PC-9 (cell line): ENCODE measurements around the gene SPPL3. TPM values are rescaled to one million over a fixed set of nuclear protein-coding genes. Genes with fewer than 3 reads are reported as not detected.

ENCODE experiments used
- BruUV-seq: library from RNA; stranded (reverse); fragments of 400-500 nt; replicated peaks from 2 replicates; lab custom pipeline; 2021; lab: Mats Ljungman, UMichigan
- CTCF ChIA-PET: fragments of 300-600 bp; sonication (Branson Sonifier 250); formaldehyde crosslinking; loops from one replicate; lab custom pipeline; 2022; ENCODE audit warnings: antibody characterized with exemption; lab: Charles Lee
- POLR2A ChIA-PET: fragments of 300-600 bp; sonication (Branson Sonifier 250); formaldehyde crosslinking; loops from one replicate; lab custom pipeline; 2022; ENCODE audit warnings: antibody characterized with exemption; ENCODE audit not compliant: unreplicated experiment; lab: Charles Lee
- DNase-seq, 2 experiments: peaks; one replicate each; pipeline versions ENCODE4 v3.0.0 to v3.0.0-alpha.2; 2015 to 2022; ENCODE audit warnings: mixed read lengths in 1 of 2
- H2AFZ ChIP-seq: fragments of 200-600 bp; sonication (generic); 2 replicates; pipeline ENCODE4 v1.8.1; 2017; ENCODE audit warnings: antibody characterized with exemption
- H3F3A ChIP-seq: fragments of 200-600 bp; sonication (generic); 2 replicates; pipeline ENCODE4 v1.8.1; 2017; ENCODE audit warnings: antibody characterized with exemption, mild to moderate bottlenecking, low read depth; ENCODE audit not compliant: insufficient read depth
- H3K27ac ChIP-seq: fragments of 200-600 bp; sonication (generic); 2 replicates; pipeline ENCODE4 v1.6.1; 2016; ENCODE audit warnings: mixed run types
- H3K27me3 ChIP-seq: fragments of 200-600 bp; sonication (generic); 2 replicates; pipeline ENCODE4 v1.6.1; 2016; ENCODE audit warnings: low read depth, mixed run types; ENCODE audit not compliant: insufficient read depth
- H3K36me3 ChIP-seq: fragments of 200-600 bp; sonication (generic); 2 replicates; pipeline ENCODE4 v1.6.1; 2016; ENCODE audit warnings: low read depth, mixed run types
- H3K4me1 ChIP-seq: fragments of 200-600 bp; sonication (generic); replicated peaks from 2 replicates; pipeline ENCODE4 v1.6.1; 2016; ENCODE audit warnings: mixed run types; ENCODE audit not compliant: insufficient read depth
- H3K4me2 ChIP-seq: fragments of 200-600 bp; sonication (generic); 2 replicates; pipeline ENCODE4 v1.6.1; 2017; ENCODE audit warnings: mixed run types
- H3K4me3 ChIP-seq: fragments of 200-600 bp; sonication (generic); 2 replicates; pipeline ENCODE4 v1.6.1; 2016; ENCODE audit warnings: mixed run types
- H3K79me2 ChIP-seq: fragments of 200-600 bp; sonication (generic); 2 replicates; pipeline ENCODE4 v1.6.1; 2017; ENCODE audit warnings: low read depth, mixed run types
- H3K9me2 ChIP-seq: fragments of 200-600 bp; sonication (generic); 2 replicates; pipeline ENCODE4 v1.8.1; 2017; ENCODE audit warnings: mild to moderate bottlenecking; ENCODE audit not compliant: insufficient read depth
- H3K9me3 ChIP-seq: fragments of 200-600 bp; sonication (generic); 2 replicates; pipeline ENCODE4 v1.8.1; 2016; ENCODE audit warnings: low read depth; ENCODE audit not compliant: insufficient read depth
- H4K20me1 ChIP-seq: fragments of 200-600 bp; sonication (generic); 2 replicates; pipeline ENCODE4 v1.8.1; 2017; ENCODE audit not compliant: insufficient read depth
- CTCF ChIP-seq: fragments of 200-600 bp; sonication (generic); conservative IDR thresholded peaks from 2 replicates; pipeline ENCODE4 v1.6.1; 2017; ENCODE audit warnings: mixed run types, antibody characterized with exemption, mild to moderate bottlenecking, moderate library complexity
- EZH2 ChIP-seq: fragments of 200-600 bp; sonication (generic); IDR thresholded peaks from 2 replicates; pipeline ENCODE4 v1.8.0; 2017; ENCODE audit warnings: antibody characterized with exemption, low read depth
- intact Hi-C: fragments of 100-400 bp; cut with micrococcal nuclease; formaldehyde crosslinking; loops from one replicate; pipeline ENCODE4 v1.10.0; 2022; ENCODE audit not compliant: unreplicated experiment
- total RNA-seq: library from RNA; stranded (reverse); gene quantifications from 2 replicates; pipeline ENCODE4 v1.2.3, GENCODE V29; 2021

The SPPL3 gene
- total RNA-seq, 1 experiment from 2014 or later = 44.7 TPM

GRCh38 chr12:120820884-120821510 is 83.2 kb downstream of the SPPL3 start:
- Histone ChIP-seq H3K27me3 (no peaks in the 10 kb centered on the region), H3K9me2 (no peaks in the 10 kb centered on the region), H4K20me1 (peaks cover 27% of the 10 kb centered on the region), H3K4me2 (no peak overlapping the region), H2AFZ (no peak overlapping the region), H3K36me3 (no peaks in the 10 kb centered on the region), H3K4me1 (no peaks in the 10 kb centered on the region), H3K4me3 (no peak overlapping the region), H3K27ac (no peak overlapping the region), H3F3A (peaks cover 3% of the 10 kb centered on the region; the same call in 1 of the 2 replicates), H3K9me3 (no peaks in the 10 kb centered on the region), H3K79me2 (peaks cover 34% of the 10 kb centered on the region)
- BruUV-seq = no TSS peak
- DNase-seq = no peak
- intact Hi-C loops = no loop called here
- POLR2A ChIA-PET = no interaction called here
- TF ChIP-seq CTCF = no peak
- TF ChIP-seq EZH2 = no peak
- CTCF ChIA-PET = no interaction called here

DNA sequence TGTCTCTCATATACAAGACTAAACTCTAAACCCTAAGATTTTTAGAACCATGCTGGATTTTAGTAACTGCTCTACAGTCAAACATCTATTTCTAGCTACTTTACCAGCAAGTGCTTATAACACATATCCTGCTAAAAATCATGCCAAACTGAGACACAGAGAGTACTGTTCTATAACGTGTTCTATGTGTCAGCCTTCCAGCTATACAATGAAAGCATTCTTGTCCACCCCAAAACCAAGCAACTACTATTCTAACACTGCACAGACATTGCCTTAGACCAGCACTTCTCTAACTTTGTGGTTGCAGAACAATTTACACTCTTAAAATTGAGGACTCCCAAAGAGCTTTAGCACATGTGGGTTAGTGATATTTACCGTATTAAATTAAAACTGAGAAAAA is 85.7 kb downstream of the SPPL3 start:
- BruUV-seq = no TSS peak

GRCh38 chr12:120817559-120818330 is 86.4 kb downstream of the SPPL3 start:
- no peak overlapping the region for H3K4me3 ChIP-seq
- H3K9me3 ChIP-seq = no peaks in the 10 kb centered on the region
- no peak overlapping the region for H2AFZ ChIP-seq
- H3K27me3 ChIP-seq = no peaks in the 10 kb centered on the region
- no peaks in the 10 kb centered on the region for H3K9me2 ChIP-seq
- H3K4me2 ChIP-seq = no peak overlapping the region
- BruUV-seq = no TSS peak
- TF ChIP-seq EZH2 = no peak
- TF ChIP-seq CTCF = no peak
- no peaks in the 10 kb centered on the region for H3K36me3 ChIP-seq
- peaks cover 3% of the 10 kb centered on the region; the same call in 1 of the 2 replicates for H3F3A ChIP-seq
- no peak for DNase-seq
- no peak overlapping the region for H3K27ac ChIP-seq
- ChIA-PET CTCF (no interaction called here), POLR2A (no interaction called here)
- peaks cover 31% of the 10 kb centered on the region; the same call in 1 of the 2 replicates for H3K79me2 ChIP-seq
- H3K4me1 ChIP-seq = no peaks in the 10 kb centered on the region
- peaks cover 26% of the 10 kb centered on the region for H4K20me1 ChIP-seq
- intact Hi-C loops = no loop called here

More for the DNA sequence above, 85.7 kb downstream of the SPPL3 start:
- H3K4me3 ChIP-seq = no peak overlapping the region
- H3K9me3 ChIP-seq = no peaks in the 10 kb centered on the region
- no peak overlapping the region for H3K4me2 ChIP-seq
- H3K9me2 ChIP-seq = no peaks in the 10 kb centered on the region
- H4K20me1 ChIP-seq = peaks cover 27% of the 10 kb centered on the region
- H3K27ac ChIP-seq = no peak overlapping the region
- CTCF ChIA-PET = interaction anchor here (0.7 kb wide), 1 partner anchor 9 kb away, joined by 3 read pairs; no protein-coding TSS in a partner anchor
- peaks cover 32% of the 10 kb centered on the region for H3K79me2 ChIP-seq
- POLR2A ChIA-PET = no interaction called here
- intact Hi-C loops = no loop called here
- no peak overlapping the region for H2AFZ ChIP-seq
- H3K36me3 ChIP-seq = no peaks in the 10 kb centered on the region
- H3K4me1 ChIP-seq = no peaks in the 10 kb centered on the region
- H3K27me3 ChIP-seq = no peaks in the 10 kb centered on the region
- TF ChIP-seq CTCF = no peak
- TF ChIP-seq EZH2 = no peak
- DNase-seq = no peak
- peaks cover 3% of the 10 kb centered on the region; the same call in 1 of the 2 replicates for H3F3A ChIP-seq
